ENCODE measurements around the gene PTMS.

PTMS gene

GRCh38 chr12:6810758-6811157 lies 44.6 kb downstream of the PTMS start:
- Histone ChIP-seq H3K4me1 (ENCODE audit: low read length) (peaks cover 26% of the 10 kb centered on the region), H4K20me1 (ENCODE audit: insufficient read depth, low read length) (no peaks in the 10 kb centered on the region), H3K9me3 (ENCODE audit: insufficient read depth, low read length) (no peaks in the 10 kb centered on the region), H3K4me3 (ENCODE audit: low read length) (peak overlapping the region; percentile 14; the same call in 1 of the 2 replicates), H3K4me2 (ENCODE audit: low read length) (peak overlapping the region; percentile 50), H2AFZ (ENCODE audit: low read depth, low read length) (peak overlapping the region; percentile 97), H3K27me3 (ENCODE audit: low read depth, low read length) (peaks cover 14% of the 10 kb centered on the region), H3K79me2 (ENCODE audit: low read length) (no peaks in the 10 kb centered on the region), H3K27ac (ENCODE audit: low read length) (peak overlapping the region; percentile 36), H3K36me3 (replicated peaks; ENCODE audit: low read depth, low read length) (no peaks in the 10 kb centered on the region), H3K9ac (ENCODE audit: low read length) (peak overlapping the region; percentile 29; the same call in 1 of the 2 replicates)
- TF ChIP-seq EZH2phosphoT487 (IDR thresholded peaks at IDR 0.05; ENCODE audit: low read depth) (no peak), CTCF (IDR thresholded peaks at IDR 0.05; ENCODE audit: low read depth, low read length) (no peak)

GRCh38 chr12:6813363-6813762 lies 47.2 kb downstream of the PTMS start:
- no peak overlapping the region for H3K4me3 ChIP-seq (ENCODE audit: low read length)
- H3K4me2 ChIP-seq (ENCODE audit: low read length), result peak overlapping the region; percentile 79; the same call in 1 of the 2 replicates
- no peaks in the 10 kb centered on the region for H3K36me3 ChIP-seq (replicated peaks; ENCODE audit: low read depth, low read length)
- TF ChIP-seq CTCF (IDR thresholded peaks at IDR 0.05; ENCODE audit: low read depth, low read length), result no peak
- no peak for TF ChIP-seq EZH2phosphoT487 (IDR thresholded peaks at IDR 0.05; ENCODE audit: low read depth)
- no peak overlapping the region for H2AFZ ChIP-seq (ENCODE audit: low read depth, low read length)
- H3K79me2 ChIP-seq (ENCODE audit: low read length), result no peaks in the 10 kb centered on the region
- no peak overlapping the region for H3K9ac ChIP-seq (ENCODE audit: low read length)
- no peaks in the 10 kb centered on the region for H3K9me3 ChIP-seq (ENCODE audit: insufficient read depth, low read length)
- peaks cover 32% of the 10 kb centered on the region for H3K4me1 ChIP-seq (ENCODE audit: low read length)
- no peak overlapping the region for H3K27ac ChIP-seq (ENCODE audit: low read length)
- peaks cover 14% of the 10 kb centered on the region for H3K27me3 ChIP-seq (ENCODE audit: low read depth, low read length)
- H4K20me1 ChIP-seq (ENCODE audit: insufficient read depth, low read length), result no peaks in the 10 kb centered on the region

- H3K79me2 ChIP-seq (ENCODE audit: low read length), result no peaks in the 10 kb centered on the region
- no peaks in the 10 kb centered on the region for H3K36me3 ChIP-seq (replicated peaks; ENCODE audit: low read depth, low read length)
- no peak overlapping the region for H3K4me3 ChIP-seq (ENCODE audit: low read length)
- no peak overlapping the region for H3K9ac ChIP-seq (ENCODE audit: low read length)
- TF ChIP-seq CTCF (IDR thresholded peaks at IDR 0.05; ENCODE audit: low read depth, low read length) (no peak), EZH2phosphoT487 (IDR thresholded peaks at IDR 0.05; ENCODE audit: low read depth) (no peak)
- H3K9me3 ChIP-seq (ENCODE audit: insufficient read depth, low read length), result no peaks in the 10 kb centered on the region
- peaks cover 20% of the 10 kb centered on the region for H3K4me1 ChIP-seq (ENCODE audit: low read length)
- H3K4me2 ChIP-seq (ENCODE audit: low read length), result no peak overlapping the region
- H3K27ac ChIP-seq (ENCODE audit: low read length), result no peak overlapping the region
- H3K27me3 ChIP-seq (ENCODE audit: low read depth, low read length), result peaks cover 34% of the 10 kb centered on the region
- H2AFZ ChIP-seq (ENCODE audit: low read depth, low read length), result no peak overlapping the region
- no peaks in the 10 kb centered on the region for H4K20me1 ChIP-seq (ENCODE audit: insufficient read depth, low read length)
These were observed 50.4 kb downstream of the PTMS start for GRCh38 chr12:6816598-6816997.

GRCh38 chr12:6817098-6817497 lies 50.9 kb downstream of the PTMS start:
- Histone ChIP-seq H3K4me2 (ENCODE audit: low read length) (no peak overlapping the region), H3K4me1 (ENCODE audit: low read length) (peaks cover 18% of the 10 kb centered on the region), H3K9me3 (ENCODE audit: insufficient read depth, low read length) (no peaks in the 10 kb centered on the region), H3K27ac (ENCODE audit: low read length) (no peak overlapping the region), H3K36me3 (replicated peaks; ENCODE audit: low read depth, low read length) (no peaks in the 10 kb centered on the region), H3K79me2 (ENCODE audit: low read length) (no peaks in the 10 kb centered on the region), H3K4me3 (ENCODE audit: low read length) (no peak overlapping the region), H3K27me3 (ENCODE audit: low read depth, low read length) (peaks cover 38% of the 10 kb centered on the region), H2AFZ (ENCODE audit: low read depth, low read length) (no peak overlapping the region), H4K20me1 (ENCODE audit: insufficient read depth, low read length) (no peaks in the 10 kb centered on the region), H3K9ac (ENCODE audit: low read length) (no peak overlapping the region)
- TF ChIP-seq CTCF (IDR thresholded peaks at IDR 0.05; ENCODE audit: low read depth, low read length), result no peak
- no peak for TF ChIP-seq EZH2phosphoT487 (IDR thresholded peaks at IDR 0.05; ENCODE audit: low read depth)
